ENCODE measurements around the gene ENO4.

Gene ENO4

GRCh38 chr10:116829711-116830110 is 19.6 kb upstream of the ENO4 start:
- DNase-seq (ENCODE audit: low spot score), result no peak

DNA sequence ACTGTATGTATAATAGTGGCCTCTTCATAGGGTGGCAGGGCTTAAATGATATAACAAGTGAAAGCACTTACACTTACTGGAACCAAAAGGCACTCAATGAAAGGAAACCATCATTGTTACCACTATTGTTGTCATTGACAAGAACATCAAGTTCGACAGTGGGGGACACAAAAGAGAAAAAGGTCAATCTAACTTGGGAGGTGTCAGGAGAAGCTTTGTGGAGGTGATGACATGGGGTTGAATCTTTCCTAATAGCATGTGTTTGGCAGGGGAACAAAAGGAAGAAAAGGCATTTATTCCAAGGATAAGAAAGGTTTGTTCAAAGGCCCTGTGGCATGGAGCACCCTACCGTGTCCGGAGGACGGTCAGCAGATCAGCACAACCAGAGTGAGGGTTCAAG is 18.2 kb upstream of the ENO4 start:
- DNase-seq (ENCODE audit: low spot score), result no peak

GRCh38 chr10:116831790-116832189 is 17.5 kb upstream of the ENO4 start:
- DNase-seq (ENCODE audit: low spot score), result no peak

DNA sequence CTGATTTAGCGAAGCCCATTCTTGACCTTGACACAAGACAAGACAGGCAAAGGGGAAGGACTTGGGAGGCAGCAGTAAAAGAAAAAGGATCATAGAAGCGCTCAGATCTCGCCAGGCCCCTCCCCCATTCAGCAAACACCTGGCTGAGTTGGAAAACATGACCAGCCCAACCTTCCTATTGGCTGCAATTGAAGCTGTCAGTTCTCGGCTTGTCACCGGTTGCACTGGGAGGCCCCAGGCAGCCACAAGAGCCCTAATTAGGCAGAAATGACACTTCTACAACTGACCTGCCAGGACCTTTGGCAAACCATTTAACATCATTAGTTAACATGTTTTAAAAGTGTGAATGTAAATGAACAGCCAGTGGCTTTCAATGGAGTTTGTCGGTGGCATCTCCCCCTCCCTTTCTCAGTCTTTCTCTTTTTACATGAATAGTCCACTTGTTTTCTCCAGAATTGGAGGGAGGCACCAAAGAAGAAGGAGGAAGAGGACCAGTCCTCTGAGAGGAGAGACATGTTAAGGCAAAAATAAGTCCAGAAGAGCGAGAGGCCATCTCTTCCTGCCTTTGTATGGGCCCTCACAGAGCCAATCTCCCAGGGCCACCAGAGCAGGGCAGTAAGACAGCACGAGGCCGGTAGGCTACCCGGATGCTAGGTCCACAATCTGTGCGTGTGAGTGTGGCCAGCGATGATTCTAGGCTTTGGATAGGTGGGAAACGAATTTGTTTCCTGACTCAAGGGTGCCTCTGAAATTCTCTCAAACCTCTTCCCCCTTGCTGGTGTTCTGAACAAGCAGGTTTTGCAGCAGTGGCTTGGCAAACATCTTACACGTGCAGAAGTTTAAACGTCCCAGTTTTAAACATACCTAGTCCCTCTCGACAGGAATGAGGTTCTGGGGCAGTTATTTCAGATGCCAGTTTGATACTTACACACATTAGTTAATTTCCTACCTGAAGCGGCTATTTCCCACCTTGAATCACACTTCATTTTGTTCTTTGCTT is 15.0 kb upstream of the ENO4 start:
- no peak for DNase-seq (ENCODE audit: low spot score)

DNA sequence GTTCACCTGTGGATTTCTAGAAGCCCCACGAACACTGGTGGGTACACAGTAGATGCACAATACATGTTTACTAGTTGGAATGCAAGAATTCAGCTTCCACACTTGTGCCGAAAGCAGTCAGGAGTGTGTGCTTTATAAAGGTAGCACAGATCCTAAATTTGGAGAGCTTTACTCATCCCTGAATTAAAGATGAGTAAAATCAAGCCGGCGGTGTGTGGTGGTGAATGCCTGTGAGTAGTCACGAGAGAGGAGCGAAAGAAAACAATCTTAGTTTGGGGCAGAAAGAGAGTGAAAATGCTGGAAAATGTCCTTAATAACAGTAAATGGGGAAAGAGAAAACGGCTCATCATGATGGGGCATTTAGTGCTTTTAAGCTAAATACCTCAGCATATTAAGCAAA is 13.6 kb upstream of the ENO4 start:
- DNase-seq (ENCODE audit: low spot score), result no peak

GRCh38 chr10:116836083-116836482 is 13.2 kb upstream of the ENO4 start:
- no peak for DNase-seq (ENCODE audit: low spot score)

GRCh38 chr10:116836902-116837523 is 12.3 kb upstream of the ENO4 start:
- no peak for DNase-seq (ENCODE audit: low spot score)

DNA sequence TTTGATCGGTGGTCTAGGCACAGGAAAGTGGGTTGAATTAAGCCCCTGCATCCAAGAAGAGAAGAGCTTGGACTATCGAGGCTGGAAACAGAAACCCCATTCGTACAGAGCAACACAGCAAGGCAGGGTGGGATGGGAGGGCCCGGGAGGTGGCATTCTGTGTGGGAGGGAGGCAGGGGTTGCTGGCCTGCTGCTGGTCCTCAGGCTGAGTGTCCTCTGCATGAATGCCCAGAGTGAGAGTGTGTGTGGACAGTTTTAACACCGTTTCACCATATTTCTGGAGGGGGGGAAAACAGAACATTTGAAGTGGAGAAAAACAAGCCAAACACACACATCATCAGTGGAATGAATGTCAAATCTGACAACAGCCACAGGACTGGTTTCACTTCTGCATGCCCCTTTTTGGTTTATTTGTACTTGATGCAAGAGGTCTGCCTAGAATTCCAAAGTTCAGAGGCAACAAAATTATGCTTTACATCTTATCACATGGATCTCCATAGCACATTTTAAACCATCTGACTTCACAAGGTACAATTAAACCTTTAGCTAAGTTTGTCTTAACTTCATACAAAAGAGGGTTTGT is 11.1 kb upstream of the ENO4 start:
- DNase-seq (ENCODE audit: low spot score), result no peak

GRCh38 chr10:116840389-116841075 is 8.8 kb upstream of the ENO4 start:
- DNase-seq (ENCODE audit: low spot score), result no peak

DNA sequence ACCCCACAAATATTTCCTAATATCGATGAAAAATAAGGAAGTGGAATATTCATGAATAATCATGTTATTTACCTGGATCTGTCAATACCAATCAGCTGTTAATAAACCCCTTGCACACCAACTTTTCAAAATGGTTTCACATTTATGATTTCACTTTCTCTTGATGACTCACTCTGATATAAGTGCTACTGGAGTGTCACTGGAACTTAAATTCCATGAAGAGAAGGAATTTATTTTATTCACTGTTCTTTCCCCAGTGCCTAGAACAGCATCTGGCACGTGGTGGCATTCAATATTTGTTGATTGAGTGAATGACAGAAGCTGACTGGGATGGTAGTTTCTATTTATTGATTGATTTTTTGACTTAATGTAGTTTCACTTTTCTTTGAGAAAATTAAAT is 3.5 kb upstream of the ENO4 start:
- DNase-seq (ENCODE audit: low spot score), result no peak

GRCh38 chr10:116848032-116848943 is 1.0 kb upstream of the ENO4 start:
- no peak for DNase-seq (ENCODE audit: low spot score)

- DNase-seq (ENCODE audit: low spot score), result no peak
Observed at GRCh38 chr10:116848944-116849247, 403 bp upstream of the ENO4 start.

DNA sequence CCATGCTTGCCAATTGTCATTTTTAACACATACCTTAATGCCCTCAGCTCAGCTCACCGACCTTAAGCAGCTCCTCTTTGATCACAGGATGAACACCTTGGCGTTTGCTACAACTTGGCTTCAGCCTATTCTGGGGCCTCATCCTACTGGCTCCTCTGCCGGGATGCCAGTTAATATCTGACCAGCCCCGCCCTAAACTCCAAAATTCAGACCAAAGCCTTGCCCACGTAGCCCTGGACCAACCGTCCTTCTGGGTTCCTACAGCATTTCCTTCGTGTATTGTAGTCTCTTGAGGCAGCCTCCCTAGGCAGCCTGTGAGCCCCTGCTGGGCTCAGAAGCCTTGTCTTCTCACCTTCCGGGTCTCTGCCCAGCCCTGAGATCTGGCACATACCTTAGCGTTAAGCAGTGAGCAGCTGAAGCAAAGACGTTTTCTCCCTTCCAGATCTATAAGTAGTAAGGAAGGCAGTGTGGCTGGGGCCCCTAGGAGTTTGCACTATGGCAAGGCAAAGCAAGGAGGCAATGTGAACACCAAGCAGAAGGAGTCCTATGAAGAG is 836 bp downstream of the ENO4 start:
- no peak for DNase-seq (ENCODE audit: low spot score)

DNA sequence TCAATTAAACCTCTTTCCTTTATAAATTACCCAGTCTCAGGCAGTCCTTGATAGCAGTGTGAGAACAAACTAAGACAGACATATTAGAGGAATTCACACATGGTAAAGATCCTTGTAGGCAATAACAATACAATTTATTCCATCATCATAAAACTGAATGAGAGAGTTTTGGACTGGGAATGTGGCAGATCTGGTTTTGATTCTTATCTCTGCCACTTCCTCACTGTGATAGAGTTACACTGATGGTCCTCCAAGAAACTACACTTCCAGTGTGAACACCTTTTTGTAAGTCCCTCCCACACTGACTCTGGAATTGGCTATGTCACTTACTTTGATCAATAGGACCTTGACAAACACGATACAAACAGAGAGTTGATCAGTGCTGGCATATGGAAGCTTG is 2.9 kb downstream of the ENO4 start:
- no peak for DNase-seq (ENCODE audit: low spot score)

GRCh38 chr10:116853287-116853686 is 4.0 kb downstream of the ENO4 start:
- DNase-seq (ENCODE audit: low spot score), result no peak

DNA sequence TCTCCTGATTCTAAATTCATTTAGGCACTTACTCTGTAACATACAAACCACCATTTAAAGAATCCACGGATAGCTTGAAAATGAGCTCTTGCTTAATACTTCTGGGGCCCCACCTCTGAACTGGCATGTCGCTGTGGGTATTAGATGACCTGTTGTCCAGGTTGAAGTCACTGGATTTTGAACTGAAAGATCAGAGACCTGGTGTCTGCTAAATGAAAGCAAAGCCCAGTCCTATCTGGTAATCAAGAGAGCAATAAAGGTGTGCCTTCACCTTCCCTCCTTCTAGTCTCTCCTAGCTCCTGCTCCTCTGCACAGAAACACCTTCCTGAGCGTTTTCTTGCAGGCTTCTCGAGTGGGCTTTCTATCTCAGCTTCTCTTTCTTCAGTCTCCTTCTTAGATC is 4.4 kb downstream of the ENO4 start:
- DNase-seq (ENCODE audit: low spot score), result no peak

DNA sequence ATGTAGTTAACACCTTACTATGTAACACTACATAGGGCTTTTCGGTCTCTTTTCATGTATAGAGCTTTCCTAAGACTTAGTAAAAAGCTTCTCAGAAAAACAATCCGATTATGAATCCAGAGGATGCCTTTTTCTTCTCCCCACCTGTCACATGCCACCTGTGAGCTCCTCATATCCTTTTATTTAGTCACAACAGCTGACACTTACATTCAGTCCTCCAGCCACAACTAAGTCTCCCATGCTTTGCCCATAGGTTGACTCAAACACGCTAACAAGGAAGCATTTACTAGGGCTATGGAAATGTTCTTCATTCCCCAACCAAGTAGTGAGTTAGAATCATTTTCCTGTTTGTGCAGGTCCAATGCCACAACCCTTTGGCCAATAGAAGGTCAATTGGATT is 7.9 kb downstream of the ENO4 start:
- DNase-seq (ENCODE audit: low spot score), result no peak

DNA sequence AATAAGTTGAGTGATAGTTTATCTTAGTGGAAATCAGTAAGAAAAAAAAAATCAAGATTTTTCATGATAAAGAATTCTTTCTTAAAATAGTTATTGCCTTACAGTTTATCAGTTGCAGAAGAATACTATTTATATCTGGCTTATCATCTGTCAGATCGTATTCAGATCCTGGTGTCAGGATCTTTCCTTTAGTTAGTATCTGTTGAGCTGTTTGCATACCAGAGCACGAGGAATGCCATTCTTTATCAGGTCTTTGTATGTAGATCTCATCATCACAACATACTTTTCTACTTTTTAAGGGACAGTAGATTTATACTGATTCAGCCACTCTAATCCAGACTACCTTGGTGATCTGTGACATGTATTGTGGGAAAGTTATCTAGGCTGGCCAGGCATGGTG is 12.5 kb downstream of the ENO4 start:
- no peak for DNase-seq (ENCODE audit: low spot score)

GRCh38 chr10:116864436-116864835 is 15.1 kb downstream of the ENO4 start:
- no peak for DNase-seq (ENCODE audit: low spot score)

DNA sequence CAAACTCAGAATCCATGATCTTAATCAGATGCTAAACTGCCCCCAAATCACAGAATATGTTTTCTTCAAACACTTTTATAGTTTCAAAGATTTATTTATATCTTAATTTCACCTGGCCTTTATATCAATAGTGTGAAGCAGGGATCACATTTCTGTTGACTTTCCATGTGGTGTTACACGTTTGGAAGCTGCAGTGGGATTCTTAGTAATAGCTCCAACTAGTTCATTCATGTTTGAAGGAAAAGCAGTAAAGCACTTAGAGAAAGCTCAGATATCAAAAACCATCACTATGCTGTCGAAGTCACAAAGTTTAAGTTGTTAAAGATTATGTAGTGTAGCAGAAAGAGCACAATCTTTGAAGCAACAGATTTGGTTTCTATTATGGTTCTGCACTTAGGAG is 16.8 kb downstream of the ENO4 start:
- DNase-seq (ENCODE audit: low spot score), result no peak

- no peak for DNase-seq (ENCODE audit: low spot score)
Observed at GRCh38 chr10:116866987-116867595, 17.8 kb downstream of the ENO4 start.
